ENCODE results near the gene DDX17.

DDX17 gene

DNA sequence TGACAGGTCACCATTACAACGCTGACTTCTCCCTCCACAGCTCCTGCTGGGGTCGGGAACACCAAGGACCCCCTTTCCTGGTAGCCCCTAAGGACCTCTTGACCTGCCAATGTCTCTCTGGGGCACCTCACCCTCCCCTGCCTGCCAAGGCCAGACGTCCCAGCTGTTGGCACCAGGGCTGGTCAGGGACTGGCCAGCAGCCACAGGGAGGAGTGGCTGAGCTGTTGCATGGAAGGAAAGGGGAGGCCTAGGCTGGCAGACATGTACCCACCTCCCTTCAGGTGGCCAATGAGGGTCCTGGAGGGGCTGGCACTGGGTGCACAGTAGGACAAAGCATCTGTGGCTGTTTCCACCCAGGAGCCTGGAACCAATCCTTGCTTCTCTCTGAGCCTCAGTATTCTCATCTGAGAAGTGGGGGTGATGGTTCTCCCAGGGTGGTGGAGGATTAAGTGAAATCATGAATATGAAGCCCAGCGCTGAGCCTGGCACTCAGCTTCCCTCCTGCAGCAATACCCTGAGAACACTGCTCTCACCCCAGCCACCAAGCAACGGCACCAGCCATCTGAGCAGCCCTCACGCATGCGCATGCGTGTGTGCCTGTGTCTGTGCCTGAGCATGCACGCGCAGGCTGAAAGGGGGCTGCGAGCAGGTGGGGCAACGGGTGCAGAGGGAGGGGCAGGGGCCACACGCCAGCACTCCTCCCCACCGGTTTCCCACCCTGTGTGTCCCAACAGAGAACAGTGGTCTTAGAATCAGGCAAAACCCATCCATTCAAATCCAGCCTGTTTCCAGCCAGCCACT lies 57.0 kb downstream of the DDX17 start:
- DNase-seq (ENCODE audit: low spot score), result no peak

DNA sequence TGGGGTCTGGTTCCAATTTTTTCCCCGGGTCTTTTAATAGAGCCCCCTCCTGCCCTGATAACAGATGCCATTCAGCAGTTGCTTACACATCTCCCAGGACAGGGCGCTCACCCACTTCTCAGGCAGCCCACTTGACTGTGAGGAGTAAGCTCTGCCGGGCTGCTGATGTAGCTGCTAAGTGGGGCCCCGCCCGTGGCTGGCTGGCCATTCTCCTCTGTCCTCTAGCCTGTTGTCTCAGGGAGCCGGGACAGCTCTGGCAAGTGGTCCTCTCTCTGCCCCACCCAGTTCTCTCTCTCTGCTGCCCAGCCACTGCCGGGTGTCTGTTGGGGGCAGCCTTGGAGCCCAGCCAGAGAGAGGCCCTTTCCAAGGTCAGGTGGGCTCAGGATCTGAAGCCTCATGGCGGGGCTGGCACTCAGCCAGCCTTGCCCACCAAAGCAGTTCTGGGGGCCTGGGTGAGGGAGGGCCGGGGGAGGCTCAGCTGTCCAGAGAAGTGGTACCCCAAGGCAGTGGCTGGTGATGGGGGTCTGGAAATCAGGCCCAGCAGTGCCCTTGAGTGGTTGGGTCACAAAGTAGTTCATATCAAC lies 60.0 kb downstream of the DDX17 start:
- no peak for DNase-seq (ENCODE audit: low spot score)

DNA sequence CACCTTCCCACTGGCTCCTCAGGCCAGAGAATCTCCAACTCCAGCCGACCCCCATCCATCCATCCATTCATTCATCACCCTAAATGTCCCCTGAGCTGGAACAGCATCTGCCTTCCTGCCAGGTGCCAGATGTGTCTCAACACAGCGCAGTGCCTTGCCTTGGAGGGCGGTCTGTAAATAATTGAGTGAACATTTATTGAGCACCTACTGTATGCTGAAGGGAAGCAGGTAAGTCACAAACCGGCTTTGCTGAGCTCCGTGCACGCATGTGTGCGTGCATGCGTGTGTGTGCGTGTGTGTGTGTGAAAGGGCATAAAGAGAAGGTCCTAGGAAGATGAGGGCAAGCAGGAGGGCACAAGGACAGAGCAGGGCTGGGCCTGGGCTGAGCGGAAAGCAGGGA lies 61.3 kb downstream of the DDX17 start:
- DNase-seq (ENCODE audit: low spot score), result no peak

DNA sequence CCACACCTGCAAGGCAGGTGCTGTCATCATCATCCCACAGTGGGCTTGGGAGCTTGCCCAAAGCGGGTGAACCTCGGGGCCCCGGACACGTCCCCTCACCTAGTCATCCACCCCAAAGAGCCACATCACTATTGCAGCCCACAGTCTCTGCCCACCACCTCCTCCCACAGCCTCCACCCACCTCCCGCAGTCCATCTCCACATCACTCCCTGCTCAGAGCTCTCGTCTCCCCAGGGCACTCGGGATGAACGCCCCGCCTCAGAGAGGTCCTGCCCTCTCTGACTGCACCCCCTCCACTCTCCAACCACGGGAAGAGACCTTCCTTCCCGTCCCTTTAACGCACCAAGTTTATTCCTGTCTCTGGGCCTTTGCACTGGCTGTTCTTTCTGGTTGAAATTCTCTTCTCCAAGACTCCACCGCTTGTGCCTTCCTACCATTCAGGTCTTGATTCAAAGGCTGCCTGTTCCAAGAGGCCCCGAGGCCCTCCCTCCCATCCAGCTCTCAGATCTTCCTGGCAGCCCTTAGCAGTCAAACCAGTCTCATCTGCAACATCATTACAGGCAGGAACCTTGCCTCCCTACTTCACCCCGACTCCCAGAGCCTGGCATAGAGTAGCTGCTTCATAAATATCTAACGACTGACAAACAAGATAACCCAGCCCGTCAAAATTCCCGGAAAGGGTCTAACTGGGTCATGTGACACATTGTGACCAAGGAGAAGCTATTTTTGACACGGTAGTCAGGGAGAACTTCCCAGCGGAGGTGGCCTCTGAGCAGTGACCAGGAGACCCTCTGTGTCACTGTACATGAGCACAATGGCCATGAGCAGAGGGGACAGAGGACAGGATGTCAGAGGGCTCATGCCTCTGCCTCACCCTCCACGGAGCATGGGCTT lies 62.2 kb downstream of the DDX17 start:
- DNase-seq (ENCODE audit: low spot score), result no peak

DNA sequence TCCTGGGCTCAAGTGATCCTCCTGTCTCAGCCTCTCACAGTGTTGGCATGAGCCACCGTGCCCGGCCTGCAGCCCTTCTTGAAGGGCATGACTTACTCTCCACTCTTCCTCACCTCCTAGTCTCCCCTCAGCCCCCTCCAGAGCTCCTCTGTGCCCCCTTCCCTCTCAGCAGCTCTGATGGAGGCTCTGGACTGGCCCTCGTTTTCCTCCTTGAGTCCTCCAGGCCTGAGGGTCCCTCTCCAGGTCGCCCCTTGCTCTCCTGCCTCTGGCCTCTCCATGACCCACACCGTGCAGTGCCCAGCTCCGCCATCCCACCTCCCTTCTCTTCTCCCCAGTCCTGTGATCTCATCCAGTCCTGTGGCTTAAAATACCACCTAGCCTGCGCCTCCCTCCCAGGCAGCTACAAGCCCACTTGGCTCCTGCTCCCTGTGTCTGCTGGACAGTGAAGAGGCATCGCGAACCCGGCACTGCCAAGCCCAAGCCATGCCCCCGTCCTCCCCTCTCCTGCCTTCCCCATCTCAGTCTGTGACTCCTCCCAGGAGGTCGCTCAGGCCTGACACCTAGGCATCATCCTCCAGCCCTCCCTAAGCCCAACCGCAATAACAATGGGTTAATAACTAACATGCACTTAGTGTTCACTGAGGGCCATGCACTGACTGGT lies 63.0 kb downstream of the DDX17 start:
- no peak for DNase-seq (ENCODE audit: low spot score)

DNA sequence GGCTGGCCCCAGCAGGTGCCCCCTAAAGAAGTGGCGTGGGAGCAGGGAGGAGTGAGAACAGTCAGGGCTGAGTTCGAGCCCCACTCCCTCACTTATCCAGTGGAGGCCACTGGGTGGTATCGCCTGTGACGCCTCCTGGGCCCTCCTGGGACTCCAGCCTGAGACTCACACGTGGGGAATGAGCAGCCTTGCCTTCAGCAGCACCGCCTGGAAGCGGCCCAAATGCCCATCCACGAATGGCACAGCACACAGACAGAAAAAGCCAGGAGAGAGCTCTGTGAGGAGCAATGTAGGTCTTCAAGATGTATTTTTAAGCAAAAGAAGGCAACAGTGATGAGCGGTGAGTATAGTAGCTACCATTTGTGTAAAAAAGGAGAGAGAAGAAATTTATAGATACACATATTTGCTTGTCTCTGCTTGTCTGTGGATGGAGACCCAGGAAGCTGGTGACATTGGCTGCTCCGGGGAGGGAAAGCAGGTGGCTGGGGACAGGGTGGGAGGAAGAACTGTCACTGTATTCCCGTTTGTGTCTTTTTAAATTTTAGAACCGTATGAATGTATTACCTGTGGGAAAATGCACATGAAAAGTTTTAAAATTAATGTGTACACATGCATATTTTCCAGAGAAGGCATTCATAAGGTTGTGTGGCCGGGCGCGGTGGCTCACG lies 64.4 kb downstream of the DDX17 start:
- DNase-seq (ENCODE audit: low spot score), result no peak

DNA sequence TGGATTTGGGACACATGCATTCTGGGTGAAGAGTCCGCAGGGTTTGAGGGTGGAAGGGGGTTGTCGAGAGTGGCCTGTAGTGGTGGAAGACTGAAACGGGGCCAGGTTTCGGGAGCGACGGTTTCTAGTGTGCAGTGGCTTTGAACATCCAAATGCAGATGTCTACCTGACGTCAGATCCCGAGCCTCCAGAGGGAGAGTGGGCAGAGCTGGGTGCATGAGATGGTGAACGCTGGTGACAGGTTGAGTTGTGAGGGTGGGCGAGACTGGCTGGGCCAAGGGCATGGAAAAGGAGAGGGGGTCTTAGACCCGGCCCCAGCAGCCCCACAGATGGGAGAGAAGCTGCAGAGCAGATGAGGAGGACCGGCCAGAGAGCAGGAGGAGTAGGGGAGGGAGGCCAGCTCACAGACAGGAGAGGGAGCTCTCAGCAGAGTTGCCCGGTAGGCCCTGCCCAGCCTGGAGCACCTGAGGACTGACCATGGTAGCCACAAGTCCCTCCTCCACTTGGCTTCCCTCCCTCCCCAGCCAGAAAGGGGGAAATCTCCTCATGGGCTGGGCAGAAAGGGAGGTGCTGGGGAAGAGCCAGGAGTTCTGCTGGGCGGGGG lies 65.3 kb downstream of the DDX17 start:
- no peak for DNase-seq (ENCODE audit: low spot score)

DNA sequence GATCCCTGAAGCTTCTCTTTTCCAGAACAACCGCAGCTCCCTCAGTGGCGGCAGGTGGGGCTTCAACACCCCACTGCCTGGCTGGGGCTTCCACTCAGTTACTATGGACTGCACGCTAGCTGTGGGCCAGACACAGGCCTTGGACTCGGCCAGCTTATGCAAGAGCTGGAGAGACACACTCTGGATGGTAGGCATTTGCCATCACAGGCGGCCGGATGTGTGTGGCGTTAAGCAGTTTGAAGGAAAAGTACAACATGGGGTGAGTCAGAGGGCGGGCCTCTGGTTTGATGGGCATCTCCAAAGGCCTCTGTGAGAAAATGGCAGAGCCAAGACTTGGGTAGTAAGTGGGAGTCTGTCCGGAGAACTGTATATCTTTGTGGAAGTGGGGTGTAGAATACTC lies 68.7 kb downstream of the DDX17 start:
- no peak for DNase-seq (ENCODE audit: low spot score)

DNA sequence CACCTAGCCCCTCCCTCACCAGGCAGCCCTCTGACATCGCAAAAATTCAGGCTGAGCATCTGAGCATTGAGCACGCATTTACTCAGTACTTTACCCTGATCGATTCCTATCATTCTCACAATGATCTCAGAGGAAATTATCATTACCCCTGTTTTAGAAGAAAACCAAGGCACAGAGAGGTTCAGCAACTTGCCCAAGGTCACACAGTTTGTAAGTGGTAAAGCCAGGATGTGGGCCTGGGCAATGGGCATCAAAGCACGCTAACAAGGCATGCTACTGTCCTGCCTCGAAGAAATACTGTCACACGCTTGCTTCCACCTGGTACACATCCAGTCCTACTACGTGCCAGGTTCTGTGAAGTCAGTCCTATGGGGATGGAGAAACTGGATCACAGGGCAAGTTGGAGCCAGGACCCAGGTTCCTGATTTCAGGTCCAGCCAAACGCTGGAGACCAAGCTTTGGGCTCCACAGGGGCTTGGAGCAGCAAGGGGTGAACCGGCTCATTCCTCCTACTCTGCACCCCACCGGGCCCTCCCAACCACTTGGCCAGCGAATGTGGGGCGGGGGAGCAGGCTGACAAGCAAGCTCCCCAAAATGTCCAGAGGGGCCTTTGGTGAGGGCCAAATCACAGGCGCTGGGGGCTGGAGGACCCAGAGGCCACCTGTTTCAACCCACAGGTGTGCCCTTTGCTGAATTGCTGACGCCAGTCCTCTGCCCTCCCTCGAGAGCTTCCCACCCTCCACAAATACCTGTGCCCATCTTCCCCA lies 69.3 kb downstream of the DDX17 start:
- no peak for DNase-seq (ENCODE audit: low spot score)

DNA sequence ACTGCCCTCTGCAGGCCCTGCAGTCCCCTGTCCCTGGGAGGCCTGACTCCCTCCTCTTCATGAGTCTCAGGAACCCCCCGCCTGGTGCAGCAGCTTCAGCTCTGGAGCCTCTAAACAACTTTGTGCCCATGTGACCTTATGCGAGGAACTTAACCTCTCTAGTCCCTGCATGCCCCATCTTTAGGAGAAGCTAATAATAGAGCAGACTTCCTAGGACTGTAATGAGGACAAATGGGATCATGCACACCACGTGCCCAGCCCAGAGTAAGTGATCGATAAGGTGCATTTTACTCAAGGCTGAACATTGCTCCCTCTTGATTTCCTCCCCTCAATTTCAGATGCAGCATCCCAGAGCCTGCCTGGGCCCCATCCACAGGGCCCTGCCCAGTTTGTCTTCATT lies 70.1 kb downstream of the DDX17 start:
- DNase-seq (ENCODE audit: low spot score), result no peak

DNA sequence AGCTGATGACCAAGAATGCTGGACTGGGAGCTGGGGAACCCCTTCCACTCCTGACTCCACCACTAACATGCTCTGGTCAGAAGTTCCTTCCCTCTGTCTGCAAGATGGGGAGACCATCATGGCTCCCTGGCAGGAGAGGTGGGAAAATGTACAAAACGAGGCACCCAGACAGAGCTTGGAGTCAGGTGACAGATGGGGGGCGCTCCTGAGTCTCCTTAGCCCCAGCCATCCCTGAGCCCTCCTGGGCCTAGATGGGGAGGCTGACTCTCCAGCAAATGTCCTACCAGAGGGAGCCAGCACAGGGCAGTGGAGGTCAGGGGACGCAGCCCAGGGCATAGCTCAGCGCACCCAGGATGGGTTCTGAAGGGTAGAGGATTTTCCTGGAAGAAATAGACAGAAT lies 71.1 kb downstream of the DDX17 start:
- DNase-seq (ENCODE audit: low spot score), result no peak

DNA sequence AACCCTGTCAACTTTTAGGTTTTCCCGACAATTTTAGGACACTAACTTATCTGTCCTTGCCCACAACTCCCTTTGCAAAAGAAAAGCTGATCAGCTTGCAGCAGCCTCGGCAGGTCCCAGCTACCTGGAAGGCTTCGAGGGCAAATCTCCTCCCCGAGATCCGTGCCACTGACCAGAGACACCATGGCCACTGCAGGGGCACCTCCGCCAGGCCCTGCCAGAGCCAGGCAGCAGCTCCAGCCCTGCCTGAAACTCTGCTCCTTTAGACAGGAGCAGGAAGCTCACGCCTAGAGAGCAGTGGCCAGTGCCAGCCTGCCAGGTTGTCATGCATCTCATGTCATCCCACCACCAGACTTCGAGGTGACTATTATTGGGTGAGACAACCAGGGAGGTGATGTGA lies 72.2 kb downstream of the DDX17 start:
- no peak for DNase-seq (ENCODE audit: low spot score)
